Smooth muscle cell (in vitro differentiated cells): Measurements from ENCODE around the gene KIF1A. TPM values are rescaled to one million over a fixed set of nuclear protein-coding genes. Genes with fewer than 3 reads are reported as not detected.
A peak's percentile ranks its signal among the peaks of the same experiment; 100 is the strongest.
"Not testable (repeated sequence)": the region's sequence is repeated elsewhere in the genome, so short reads cannot be mapped to it uniquely, and the experiment has no call there.

ENCODE experiments used
- DNase-seq: peaks from one replicate; lab custom pipeline; 2025; ENCODE audit not compliant: unreplicated experiment; lab: John Stamatoyannopoulos, UW
- H2AFZ ChIP-seq: fragments of 200-600 bp; sonication (generic); 2 replicates; pipeline ENCODE4 v1.6.0; 2016; ENCODE audit warnings: antibody characterized with exemption, low read depth, mild to moderate bottlenecking
- H3F3A ChIP-seq: fragments of 200-600 bp; sonication (generic); 2 replicates; pipeline ENCODE4 v1.6.0; 2017; ENCODE audit warnings: antibody characterized with exemption, low read depth
- H3K27ac ChIP-seq: fragments of 200-600 bp; sonication (generic); 2 replicates; pipeline ENCODE4 v1.5.1; 2016; ENCODE audit warnings: low read depth, mild to moderate bottlenecking
- H3K27me3 ChIP-seq: fragments of 200-600 bp; sonication (generic); 2 replicates; pipeline ENCODE4 v1.6.1; 2016; ENCODE audit warnings: low read depth, mild to moderate bottlenecking
- H3K36me3 ChIP-seq: fragments of 200-600 bp; sonication (generic); 2 replicates; pipeline ENCODE4 v1.5.1; 2016; ENCODE audit warnings: low read depth
- H3K4me1 ChIP-seq: fragments of 200-600 bp; sonication (generic); 2 replicates; pipeline ENCODE4 v1.5.1; 2016; ENCODE audit warnings: low read depth
- H3K4me2 ChIP-seq: fragments of 200-600 bp; sonication (generic); 2 replicates; pipeline ENCODE4 v1.6.0; 2016; ENCODE audit warnings: mild to moderate bottlenecking
- H3K4me3 ChIP-seq: fragments of 200-600 bp; sonication (generic); 2 replicates; pipeline ENCODE4 v1.5.1; 2016; ENCODE audit warnings: mild to moderate bottlenecking
- H3K79me2 ChIP-seq: fragments of 200-600 bp; sonication (generic); 2 replicates; pipeline ENCODE4 v1.6.0; 2016; ENCODE audit warnings: low read depth, mild to moderate bottlenecking
- H3K9ac ChIP-seq: fragments of 200-600 bp; sonication (generic); 2 replicates; pipeline ENCODE4 v1.6.0; 2016; ENCODE audit warnings: low read depth
- H3K9me3 ChIP-seq: fragments of 200-600 bp; sonication (generic); replicated peaks from 2 replicates; pipeline ENCODE4 v1.5.1; 2016; ENCODE audit warnings: low read depth
- H4K20me1 ChIP-seq: fragments of 200-600 bp; sonication (generic); 2 replicates; pipeline ENCODE4 v1.6.0; 2016; ENCODE audit warnings: low read depth
- WGBS: methylation state at CpG from one replicate; pipeline ENCODE4 v1.1.7; 2016; ENCODE audit warnings: low lambda C conversion rate; 5-methylcytosine and 5-hydroxymethylcytosine counted together
- polyA plus RNA-seq: library from polyadenylated mRNA; unstranded; fragments of >200 nt; fragmentation: Nextera tagmentation; extraction: Ambion mirVana; gene quantifications from 2 replicates; pipeline ENCODE4 v1.2.1, GENCODE V29; 2016
- total RNA-seq: library from RNA; depleted of rRNA; stranded (reverse); fragments of >200 nt; gene quantifications from 2 replicates; pipeline ENCODE4 v1.2.3, GENCODE V29; 2014
- TF ChIP-seq, protein P1 (sequence below): fragments of 200-600 bp; sonication (generic); IDR thresholded peaks from 2 replicates; pipeline ENCODE4 v1.5.1; 2017; ENCODE audit warnings: borderline replicate concordance, mild to moderate bottlenecking, antibody characterized with exemption; ENCODE audit not compliant: insufficient read depth, poor library complexity, severe bottlenecking

Gene KIF1A
- total and polyA plus RNA-seq, 2 experiments from 2014 or later = 4.6 to 8.4 TPM

DNA sequence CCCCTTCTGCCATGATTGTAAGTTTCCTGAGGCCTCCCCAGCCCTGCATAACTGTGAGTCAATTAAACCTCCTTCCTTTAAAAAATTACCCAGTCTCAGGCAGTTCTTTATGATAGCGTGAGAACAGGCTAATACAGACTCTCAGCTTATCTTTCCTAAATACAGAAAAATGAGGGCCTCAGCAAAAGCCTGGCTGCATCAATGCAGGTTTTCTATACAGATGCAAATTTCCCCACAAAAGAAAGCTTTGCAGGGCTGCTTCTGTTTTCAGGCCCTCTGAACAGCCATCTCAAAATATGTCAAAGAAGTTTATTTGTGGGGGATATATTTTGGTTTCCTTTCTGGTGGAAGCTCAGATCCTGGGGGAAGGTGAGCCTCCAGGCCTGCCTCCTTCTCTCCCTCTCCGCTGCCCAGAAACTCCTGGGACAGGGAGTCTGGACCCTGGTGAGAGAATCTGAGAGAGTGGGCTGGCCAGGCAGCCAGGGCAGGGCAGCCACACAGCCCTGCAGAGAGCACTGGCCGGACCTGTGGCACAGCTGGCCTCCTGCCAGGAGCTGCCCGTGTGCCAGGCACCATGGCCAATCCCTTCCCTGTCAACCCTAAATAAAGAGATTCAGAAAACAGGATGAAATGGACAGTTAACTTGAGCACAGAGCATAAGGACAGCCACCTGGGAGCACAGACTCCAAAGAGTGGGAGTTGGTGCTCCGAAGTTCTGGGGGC, 27.0 kb upstream of the KIF1A start:
- TF ChIP-seq, protein P1, sequence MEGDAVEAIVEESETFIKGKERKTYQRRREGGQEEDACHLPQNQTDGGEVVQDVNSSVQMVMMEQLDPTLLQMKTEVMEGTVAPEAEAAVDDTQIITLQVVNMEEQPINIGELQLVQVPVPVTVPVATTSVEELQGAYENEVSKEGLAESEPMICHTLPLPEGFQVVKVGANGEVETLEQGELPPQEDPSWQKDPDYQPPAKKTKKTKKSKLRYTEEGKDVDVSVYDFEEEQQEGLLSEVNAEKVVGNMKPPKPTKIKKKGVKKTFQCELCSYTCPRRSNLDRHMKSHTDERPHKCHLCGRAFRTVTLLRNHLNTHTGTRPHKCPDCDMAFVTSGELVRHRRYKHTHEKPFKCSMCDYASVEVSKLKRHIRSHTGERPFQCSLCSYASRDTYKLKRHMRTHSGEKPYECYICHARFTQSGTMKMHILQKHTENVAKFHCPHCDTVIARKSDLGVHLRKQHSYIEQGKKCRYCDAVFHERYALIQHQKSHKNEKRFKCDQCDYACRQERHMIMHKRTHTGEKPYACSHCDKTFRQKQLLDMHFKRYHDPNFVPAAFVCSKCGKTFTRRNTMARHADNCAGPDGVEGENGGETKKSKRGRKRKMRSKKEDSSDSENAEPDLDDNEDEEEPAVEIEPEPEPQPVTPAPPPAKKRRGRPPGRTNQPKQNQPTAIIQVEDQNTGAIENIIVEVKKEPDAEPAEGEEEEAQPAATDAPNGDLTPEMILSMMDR = no peak
- 85% methylated on average over 5 of the region's 5 CpGs for WGBS
- no peak overlapping the region for H2AFZ ChIP-seq

DNA sequence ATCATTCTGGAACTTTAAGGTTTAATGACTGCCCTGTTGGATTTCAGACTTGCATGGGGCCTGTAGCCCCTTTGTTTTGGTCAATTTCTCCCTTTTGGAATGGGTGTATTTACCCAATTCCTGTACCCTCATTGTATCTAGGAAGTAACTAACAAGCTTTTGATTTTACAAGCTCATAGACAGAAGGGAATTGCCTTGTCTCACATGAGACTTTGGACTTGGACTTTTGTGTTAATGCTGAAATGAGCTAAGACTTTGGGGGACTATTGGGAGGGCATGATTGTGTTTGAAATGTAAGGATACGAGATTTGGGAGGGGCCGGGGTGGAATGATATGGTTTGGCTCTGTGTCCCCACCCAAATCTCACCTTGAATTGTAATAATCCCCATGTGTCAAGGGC, 26.3 kb upstream of the KIF1A start:
- not testable (repeated sequence) for DNase-seq, H3F3A ChIP-seq, H3K27ac ChIP-seq, H3K4me1 ChIP-seq, H3K4me2 ChIP-seq, H4K20me1 ChIP-seq, H3K9ac ChIP-seq, H3K36me3 ChIP-seq, H3K9me3 ChIP-seq, H2AFZ ChIP-seq, H3K79me2 ChIP-seq, H3K27me3 ChIP-seq, H3K4me3 ChIP-seq
- 89% methylated on average over 2 of the region's 2 CpGs for WGBS

More for the DNA sequence above, 27.0 kb upstream of the KIF1A start:
- Histone ChIP-seq H3K27me3 (no peaks in the 10 kb centered on the region), H3K36me3 (no peaks in the 10 kb centered on the region), H3F3A (no peaks in the 10 kb centered on the region), H3K9ac (no peak overlapping the region), H3K9me3 (no peaks in the 10 kb centered on the region), H3K4me3 (no peak overlapping the region), H3K27ac (no peak overlapping the region), H4K20me1 (no peaks in the 10 kb centered on the region), H3K79me2 (no peaks in the 10 kb centered on the region), H3K4me1 (no peaks in the 10 kb centered on the region), H3K4me2 (no peak overlapping the region)
- DNase-seq = no peak

DNA sequence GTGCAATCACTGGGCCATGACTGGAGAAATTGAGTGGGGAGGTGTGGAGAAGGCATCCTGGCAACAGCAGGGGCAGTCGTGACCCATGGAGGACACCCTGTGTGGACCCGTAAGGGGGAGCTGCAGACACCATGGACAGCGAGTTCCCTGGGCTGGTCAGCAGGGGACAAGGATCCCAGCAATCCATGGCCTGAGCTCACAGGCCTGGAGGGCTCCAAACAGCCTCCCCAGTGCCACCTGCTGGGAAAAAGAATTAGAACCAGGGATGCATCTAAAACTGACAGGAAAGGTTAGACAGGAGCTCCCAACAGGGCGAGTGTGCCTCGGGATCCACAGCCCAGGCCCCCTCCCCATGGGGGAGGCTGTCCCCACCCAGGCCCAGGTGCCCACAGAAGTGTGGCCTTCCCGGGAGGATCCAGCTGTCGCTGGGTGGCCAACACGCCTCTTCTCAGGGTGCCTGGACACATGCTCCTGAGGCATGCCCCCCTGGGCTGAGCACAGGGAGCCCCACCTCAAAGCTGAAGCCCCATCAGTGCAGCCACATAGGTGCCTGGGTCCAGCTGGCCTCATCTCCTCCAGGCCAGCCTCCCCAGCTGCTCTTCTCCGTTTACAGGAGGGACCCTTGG, 20.5 kb upstream of the KIF1A start:
- Histone ChIP-seq H3K79me2 (no peaks in the 10 kb centered on the region), H2AFZ (no peak overlapping the region), H3K9ac (no peak overlapping the region), H3K4me1 (no peaks in the 10 kb centered on the region), H3F3A (no peaks in the 10 kb centered on the region), H3K36me3 (no peaks in the 10 kb centered on the region), H3K4me3 (no peak overlapping the region), H3K4me2 (no peak overlapping the region), H3K27ac (no peak overlapping the region), H3K9me3 (no peaks in the 10 kb centered on the region), H3K27me3 (no peaks in the 10 kb centered on the region), H4K20me1 (no peaks in the 10 kb centered on the region)
- TF ChIP-seq, protein P1 = peak; percentile 58
- WGBS = 61% methylated on average over 9 of the region's 9 CpGs
- peak; percentile 19 for DNase-seq

DNA sequence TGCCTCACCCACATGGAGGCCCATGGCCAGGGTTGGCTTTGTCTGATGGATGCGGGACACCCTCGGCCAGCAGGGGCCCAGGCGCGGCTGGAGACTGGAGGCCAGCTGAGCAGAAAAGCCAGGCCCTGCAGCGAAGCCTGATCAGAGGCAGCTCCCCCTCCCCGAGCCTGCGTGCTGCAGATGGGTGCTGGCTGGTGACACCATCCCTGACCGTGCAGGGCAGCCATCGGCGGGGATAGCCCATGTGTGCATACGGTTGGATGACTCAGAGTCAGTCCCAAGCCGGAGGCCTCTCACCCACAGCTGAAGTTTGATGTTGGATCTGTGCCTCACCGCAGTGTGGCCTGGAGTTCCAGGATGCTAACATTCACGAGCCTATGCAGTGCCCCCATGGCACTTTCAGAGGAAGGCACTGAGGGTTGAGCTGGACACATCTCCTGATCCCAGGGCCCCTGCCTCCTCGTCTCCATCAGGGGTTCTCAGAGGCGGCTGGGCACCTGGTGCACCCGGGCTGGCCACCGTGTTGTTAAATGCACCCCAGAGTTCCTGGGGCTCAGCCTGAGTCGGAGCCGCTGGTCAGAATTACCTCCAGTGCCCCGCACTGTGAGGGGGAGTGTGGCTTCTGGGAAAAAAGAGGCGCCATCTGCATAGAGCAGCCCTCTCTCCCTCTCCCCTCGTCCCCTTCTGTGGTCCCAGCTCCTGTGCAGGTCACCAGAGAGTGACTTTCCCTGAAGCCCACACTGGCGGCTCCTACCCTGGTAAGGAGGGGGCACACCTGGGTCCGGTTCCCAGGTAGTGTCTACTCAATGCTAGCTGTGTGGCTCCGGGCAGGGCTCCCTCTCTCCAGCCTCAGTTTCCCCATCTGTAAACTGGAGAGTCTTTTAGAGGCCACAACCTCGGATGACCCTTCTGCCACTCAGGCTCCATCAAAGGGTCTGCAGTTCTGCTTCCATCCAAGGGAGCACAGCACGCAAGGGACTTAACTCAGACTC, 19.4 kb upstream of the KIF1A start:
- no peak overlapping the region for H3K9ac ChIP-seq
- H3K9me3 ChIP-seq = no peaks in the 10 kb centered on the region
- H3K4me3 ChIP-seq = no peak overlapping the region
- H4K20me1 ChIP-seq = no peaks in the 10 kb centered on the region
- H3K79me2 ChIP-seq = no peaks in the 10 kb centered on the region
- no peak overlapping the region for H2AFZ ChIP-seq
- no peaks in the 10 kb centered on the region for H3K27me3 ChIP-seq
- WGBS = 70% methylated on average over 28 of the region's 28 CpGs
- TF ChIP-seq, protein P1 = no peak
- H3K4me2 ChIP-seq = no peak overlapping the region
- DNase-seq = no peak
- H3F3A ChIP-seq = no peaks in the 10 kb centered on the region
- no peaks in the 10 kb centered on the region for H3K36me3 ChIP-seq
- H3K4me1 ChIP-seq = no peaks in the 10 kb centered on the region
- H3K27ac ChIP-seq = peak overlapping the region; percentile 38
